Stimulated activated CD4-positive, alpha-beta T cell treated with anti-CD3 and anti-CD28 coated beads, Interleukin-12 subunit alpha, Interleukin-12 subunit beta, amount 100 ng/mL, for 48 hours (primary cell): ENCODE measurements around the gene ALS2CL.

Experiments
- DNase-seq, 3 donors: peaks; one replicate each; pipeline ENCODE4 v3.0.0-alpha.2; 2020; ENCODE audit warnings: low read depth in 2 of 3, low spot score in 1 of 3

The ALS2CL gene

GRCh38 chr3:46716461-46717441 lies 23.3 kb upstream of the ALS2CL start:
- no peak for DNase-seq

- DNase-seq: no peak
These were observed 22.2 kb upstream of the ALS2CL start for GRCh38 chr3:46715507-46716175.

- DNase-seq: no peak
These were observed 21.4 kb upstream of the ALS2CL start for GRCh38 chr3:46714728-46715506.

- peak in 1 of 3 donors; percentile 33 for DNase-seq
These were observed 20.5 kb upstream of the ALS2CL start for GRCh38 chr3:46713898-46714552.

GRCh38 chr3:46713050-46713897 lies 19.8 kb upstream of the ALS2CL start:
- DNase-seq: no peak

GRCh38 chr3:46712191-46713049 lies 18.9 kb upstream of the ALS2CL start:
- no peak for DNase-seq

GRCh38 chr3:46711760-46712159 lies 18.3 kb upstream of the ALS2CL start:
- no peak for DNase-seq

GRCh38 chr3:46711305-46711704 lies 17.8 kb upstream of the ALS2CL start:
- no peak for DNase-seq

- DNase-seq: no peak
These were observed 17.3 kb upstream of the ALS2CL start for GRCh38 chr3:46710671-46711295.

GRCh38 chr3:46710229-46710628 lies 16.8 kb upstream of the ALS2CL start:
- DNase-seq: no peak

- no peak for DNase-seq
These were observed 16.2 kb upstream of the ALS2CL start for GRCh38 chr3:46709721-46710120.

GRCh38 chr3:46709157-46709654 lies 15.7 kb upstream of the ALS2CL start:
- no peak for DNase-seq

- DNase-seq: no peak
These were observed 15.1 kb upstream of the ALS2CL start for GRCh38 chr3:46708401-46709156.

- no peak for DNase-seq
These were observed 14.1 kb upstream of the ALS2CL start for GRCh38 chr3:46707601-46708011.

- no peak for DNase-seq
These were observed 13.5 kb upstream of the ALS2CL start for GRCh38 chr3:46706771-46707582.

- DNase-seq: no peak
These were observed 12.5 kb upstream of the ALS2CL start for GRCh38 chr3:46705751-46706552.
